Stimulated activated effector memory CD8-positive, alpha-beta T cell treated with anti-CD3 and anti-CD28 coated beads, Interleukin-12 subunit alpha, Interleukin-12 subunit beta, amount 100 ng/mL, for 72 hours (primary cell): ENCODE data around the gene HPSE2.

Experiments
- ATAC-seq: fragments of 150-1000 bp; cut with Tn5 transposase; 2 replicates; pipeline ENCODE4 v1.10.0; 2021
- DNase-seq, 2 donors: peaks; one replicate each; pipeline ENCODE4 v3.0.0; 2021 to 2022; ENCODE audit warnings: low spot score in 2 of 2
- H3K27ac Mint-ChIP-seq: one replicate; pipeline ENCODE4 v1.8.0; 2022; ENCODE audit warnings: mild to moderate bottlenecking, mixed read lengths
- H3K36me3 Mint-ChIP-seq: one replicate; pipeline ENCODE4 v1.8.0; 2022; ENCODE audit warnings: mild to moderate bottlenecking, mixed read lengths
- H3K4me1 Mint-ChIP-seq: one replicate; pipeline ENCODE4 v1.8.0; 2022; ENCODE audit warnings: mixed read lengths
- H3K4me3 Mint-ChIP-seq: one replicate; pipeline ENCODE4 v1.8.0; 2022; ENCODE audit warnings: mild to moderate bottlenecking, mixed read lengths
- H3K9me3 Mint-ChIP-seq: one replicate; pipeline ENCODE4 v1.8.0; 2022; ENCODE audit warnings: mixed read lengths

HPSE2 gene

GRCh38 chr10:98457721-98458120 lies 777.9 kb downstream of the HPSE2 start:
- Mint-ChIP-seq H3K9me3 (no peaks in the 10 kb centered on the region), H3K36me3 (no peaks in the 10 kb centered on the region), H3K27ac (no peak overlapping the region), H3K4me1 (no peaks in the 10 kb centered on the region), H3K4me3 (no peak overlapping the region)
- peak in 1 of 2 donors; percentile 15 for DNase-seq
- no peak for ATAC-seq

DNA sequence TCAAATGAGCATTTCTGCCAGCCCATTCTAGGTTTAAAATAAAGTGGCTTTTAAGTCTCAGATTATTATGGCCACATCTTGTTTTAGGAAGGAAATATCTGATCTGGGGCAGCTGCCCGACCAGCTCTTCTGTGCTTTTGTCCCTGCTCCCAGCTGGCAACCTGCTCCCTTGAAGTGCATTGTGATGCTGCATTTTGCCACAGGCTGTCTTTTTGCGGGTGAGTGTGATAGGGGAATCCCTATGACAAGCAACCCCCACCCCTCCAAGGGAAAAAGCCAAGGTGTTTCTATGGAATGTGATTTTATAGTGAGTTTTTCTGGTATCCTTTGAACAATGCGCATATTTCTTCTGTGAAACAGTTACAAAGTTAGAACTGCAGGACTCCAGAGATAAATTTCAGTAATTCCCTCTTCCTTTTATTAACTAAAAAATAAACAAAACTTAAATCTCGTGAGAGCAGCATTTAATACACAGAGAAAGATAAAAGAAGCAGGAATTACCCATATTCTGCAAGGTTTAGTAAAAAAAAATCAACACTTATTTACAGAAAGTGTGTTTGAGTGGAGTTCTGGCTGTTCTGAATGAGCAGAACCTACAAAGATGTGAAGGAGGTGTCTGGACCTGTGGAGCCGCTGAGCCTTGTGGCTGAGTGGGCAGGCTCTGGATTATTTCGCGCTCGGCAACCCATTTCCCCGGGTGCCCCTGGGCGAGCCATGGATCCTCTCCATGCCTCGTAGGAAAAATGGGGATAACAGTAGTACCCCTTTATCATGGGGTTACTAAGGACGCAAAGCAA lies 778.8 kb downstream of the HPSE2 start:
- Mint-ChIP-seq H3K4me3 (no peak overlapping the region), H3K36me3 (no peaks in the 10 kb centered on the region), H3K4me1 (no peaks in the 10 kb centered on the region), H3K9me3 (no peaks in the 10 kb centered on the region), H3K27ac (no peak overlapping the region)
- ATAC-seq (no peak), DNase-seq (no peak)

- no peaks in the 10 kb centered on the region for H3K36me3 Mint-ChIP-seq
- ATAC-seq: no peak
- H3K27ac Mint-ChIP-seq: no peak overlapping the region
- DNase-seq: peak in 1 of 2 donors; percentile 15
- no peaks in the 10 kb centered on the region for H3K4me1 Mint-ChIP-seq
- H3K4me3 Mint-ChIP-seq: no peak overlapping the region
- no peaks in the 10 kb centered on the region for H3K9me3 Mint-ChIP-seq
These were observed 779.5 kb downstream of the HPSE2 start for GRCh38 chr10:98456043-98456570.

DNA sequence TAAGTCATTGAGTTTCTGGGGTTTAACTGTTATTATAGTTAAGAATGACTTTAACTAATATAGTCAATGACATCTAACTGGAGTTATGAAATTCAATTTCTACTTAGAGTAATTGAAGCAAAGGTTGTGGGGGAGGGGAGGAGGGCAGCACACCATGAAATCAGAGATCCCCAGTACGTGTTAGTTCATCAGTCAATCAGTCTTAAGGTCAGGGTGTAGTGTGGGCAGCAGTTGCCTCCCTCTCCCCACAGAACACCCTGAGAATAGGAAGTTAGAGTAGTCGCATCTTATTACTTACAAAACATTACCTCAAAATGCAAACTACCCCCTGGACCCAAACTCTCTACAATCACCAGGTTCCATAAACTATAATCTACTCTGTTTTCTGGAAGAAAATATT lies 781.9 kb downstream of the HPSE2 start:
- H3K27ac Mint-ChIP-seq: no peak overlapping the region
- H3K4me1 Mint-ChIP-seq: no peaks in the 10 kb centered on the region
- no peaks in the 10 kb centered on the region for H3K36me3 Mint-ChIP-seq
- no peak overlapping the region for H3K4me3 Mint-ChIP-seq
- no peak for DNase-seq
- no peaks in the 10 kb centered on the region for H3K9me3 Mint-ChIP-seq
- no peak for ATAC-seq

GRCh38 chr10:98450618-98451017 lies 785.0 kb downstream of the HPSE2 start:
- ATAC-seq (no peak), DNase-seq (peak in 1 of 2 donors; percentile 3)
- Mint-ChIP-seq H3K4me1 (peaks cover 3% of the 10 kb centered on the region), H3K27ac (no peak overlapping the region), H3K4me3 (no peak overlapping the region), H3K36me3 (peaks cover 2% of the 10 kb centered on the region), H3K9me3 (no peaks in the 10 kb centered on the region)

GRCh38 chr10:98449287-98449686 lies 786.4 kb downstream of the HPSE2 start:
- Mint-ChIP-seq H3K4me3 (no peak overlapping the region), H3K9me3 (no peaks in the 10 kb centered on the region), H3K36me3 (peaks cover 16% of the 10 kb centered on the region), H3K27ac (no peak overlapping the region), H3K4me1 (peaks cover 16% of the 10 kb centered on the region)
- ATAC-seq (no peak), DNase-seq (no peak)

GRCh38 chr10:98446661-98447221 lies 788.9 kb downstream of the HPSE2 start, which contains the start of gene HPS1:
Gene HPS1 (minus strand): TSS chr10:98446935. CDS start chr10:98443240, 3,695 bp downstream.
- no peaks in the 10 kb centered on the region for H3K9me3 Mint-ChIP-seq
- peak; percentile 83 to 93 for DNase-seq
- H3K36me3 Mint-ChIP-seq: peaks cover 41% of the 10 kb centered on the region
- H3K27ac Mint-ChIP-seq: peak within 1 kb of the TSS; percentile 94
- H3K4me3 Mint-ChIP-seq: peak within 1 kb of the TSS; percentile 88
- ATAC-seq: peak; percentile 93
- peaks cover 39% of the 10 kb centered on the region for H3K4me1 Mint-ChIP-seq

DNA sequence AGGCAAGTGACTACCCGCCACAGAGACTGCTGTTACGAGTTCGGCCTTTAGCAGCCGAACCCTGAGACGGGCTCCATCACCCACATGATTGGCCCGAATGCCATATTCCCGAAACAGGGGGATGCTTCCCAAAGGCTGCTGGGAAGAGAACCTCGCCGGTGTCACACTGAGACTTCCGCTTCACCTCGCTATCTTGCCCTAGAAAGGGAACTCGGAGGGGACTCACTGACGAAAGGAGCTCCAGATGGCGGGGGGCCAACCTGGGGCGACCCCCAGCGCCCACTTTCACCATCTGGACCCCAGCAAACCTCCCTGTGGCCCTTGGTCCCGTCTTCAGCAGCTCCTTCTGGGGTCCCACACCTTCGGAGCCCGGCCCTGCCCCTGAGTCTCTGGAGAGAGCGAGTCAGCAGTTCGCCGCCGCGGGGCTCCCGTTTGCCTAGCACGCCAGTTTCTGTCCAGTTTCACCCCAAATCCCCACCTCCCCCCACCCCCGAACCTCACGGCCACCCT lies 789.4 kb downstream of the HPSE2 start:
- no peaks in the 10 kb centered on the region for H3K9me3 Mint-ChIP-seq
- peaks cover 46% of the 10 kb centered on the region for H3K36me3 Mint-ChIP-seq
- peaks cover 44% of the 10 kb centered on the region for H3K4me1 Mint-ChIP-seq
- peak; percentile 62 for ATAC-seq
- H3K4me3 Mint-ChIP-seq: peak overlapping the region; percentile 88
- DNase-seq: peak in 1 of 2 donors; percentile 25
- H3K27ac Mint-ChIP-seq: peak overlapping the region; percentile 94

DNA sequence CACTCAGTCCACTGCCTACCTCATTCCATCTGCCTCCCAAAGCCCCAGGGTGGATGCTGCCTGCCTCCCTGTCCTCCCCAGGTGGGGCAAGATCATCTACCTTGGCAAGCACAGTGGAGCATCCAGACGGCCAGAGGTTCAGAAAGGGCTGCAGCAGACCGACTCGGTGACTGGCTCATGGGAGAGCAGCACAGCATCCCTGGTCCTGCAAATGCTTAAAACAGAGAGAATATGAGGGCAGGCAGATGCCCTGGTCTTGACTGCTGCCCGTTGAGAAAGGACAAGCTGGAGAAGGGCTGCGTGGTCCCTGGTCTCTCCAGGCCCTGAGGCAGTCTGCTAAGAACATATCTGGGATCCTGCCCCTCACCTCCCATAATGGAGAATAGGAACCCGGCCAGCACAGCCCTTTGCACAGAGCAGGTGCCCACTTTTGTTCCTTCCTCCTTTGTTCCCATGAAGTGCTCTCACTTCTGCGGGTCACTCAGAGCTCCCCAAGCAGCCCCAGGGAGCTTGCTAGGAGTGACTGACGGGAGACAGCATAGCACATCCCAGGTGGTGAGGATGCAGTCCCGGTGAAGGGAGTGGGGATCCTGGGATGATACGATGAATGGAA lies 790.3 kb downstream of the HPSE2 start:
- no peak for ATAC-seq
- no peaks in the 10 kb centered on the region for H3K9me3 Mint-ChIP-seq
- H3K4me1 Mint-ChIP-seq: peaks cover 45% of the 10 kb centered on the region
- H3K4me3 Mint-ChIP-seq: peak overlapping the region; percentile 88
- peak in 1 of 2 donors; percentile 48 for DNase-seq
- peak overlapping the region; percentile 94 for H3K27ac Mint-ChIP-seq
- H3K36me3 Mint-ChIP-seq: peaks cover 55% of the 10 kb centered on the region

- Mint-ChIP-seq H3K4me1 (peaks cover 45% of the 10 kb centered on the region), H3K4me3 (peak overlapping the region; percentile 88), H3K9me3 (no peaks in the 10 kb centered on the region), H3K27ac (peak overlapping the region; percentile 94), H3K36me3 (peaks cover 64% of the 10 kb centered on the region)
- DNase-seq: peak in 1 of 2 donors; percentile 45
- ATAC-seq: no peak
These were observed 791.2 kb downstream of the HPSE2 start for GRCh38 chr10:98444314-98445006.

DNA sequence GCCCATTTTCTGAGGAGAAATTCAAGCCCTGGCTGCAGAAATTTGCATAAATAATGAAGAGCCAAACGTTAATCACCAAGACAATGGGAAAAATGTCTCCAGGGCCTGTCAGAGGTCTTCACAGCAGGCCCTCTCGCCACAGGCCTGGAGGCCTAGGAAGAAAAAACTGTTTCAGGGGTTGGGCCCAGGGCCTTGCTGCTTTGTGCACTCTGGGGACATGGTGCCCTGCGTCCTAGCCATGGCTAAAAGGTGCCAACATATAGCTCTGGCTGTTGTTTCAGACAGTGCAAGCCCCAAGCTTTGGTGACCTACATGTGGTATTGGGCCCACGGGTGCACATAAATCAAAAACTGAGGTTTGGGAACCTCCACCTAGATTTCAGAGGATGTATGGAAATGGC lies 796.9 kb downstream of the HPSE2 start:
- Mint-ChIP-seq H3K4me1 (peaks cover 37% of the 10 kb centered on the region), H3K36me3 (peaks cover 95% of the 10 kb centered on the region), H3K9me3 (no peaks in the 10 kb centered on the region), H3K4me3 (no peak overlapping the region), H3K27ac (peak overlapping the region; percentile 53)
- peak in 1 of 2 donors; percentile 42 for DNase-seq
- ATAC-seq: no peak

GRCh38 chr10:98436704-98437103 lies 798.9 kb downstream of the HPSE2 start:
- Mint-ChIP-seq H3K27ac (no peak overlapping the region), H3K4me1 (peaks cover 17% of the 10 kb centered on the region), H3K36me3 (peaks cover 95% of the 10 kb centered on the region)

DNA sequence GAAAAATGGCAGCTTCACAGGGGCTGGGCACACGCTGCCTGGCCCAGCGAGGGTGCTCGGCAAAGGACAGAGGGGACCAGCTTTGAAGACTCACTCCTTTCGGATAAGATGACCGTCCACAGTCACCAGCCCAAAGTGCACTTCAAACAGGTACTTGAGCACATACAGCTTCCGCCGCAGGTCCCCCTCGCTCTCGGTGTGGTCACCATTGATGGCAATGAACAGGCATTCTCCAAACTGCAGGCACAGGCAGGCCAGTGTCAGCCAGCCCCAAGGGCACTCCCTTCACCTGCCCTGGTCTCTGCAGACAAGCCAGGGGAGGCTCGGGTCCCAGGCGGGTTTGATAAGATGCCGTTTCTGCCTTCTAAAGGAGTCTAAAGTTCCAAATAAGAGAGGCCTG lies 800.5 kb downstream of the HPSE2 start:
- Mint-ChIP-seq H3K9me3 (peaks cover 4% of the 10 kb centered on the region), H3K27ac (peak overlapping the region; percentile 60), H3K4me1 (peaks cover 11% of the 10 kb centered on the region), H3K36me3 (peaks cover 95% of the 10 kb centered on the region), H3K4me3 (no peak overlapping the region)
- peak in 1 of 2 donors; percentile 37 for DNase-seq
- no peak for ATAC-seq

More at GRCh38 chr10:98436704-98437103, 798.9 kb downstream of the HPSE2 start:
- peak in 1 of 2 donors; percentile 36 for DNase-seq
- H3K4me3 Mint-ChIP-seq: no peak overlapping the region
- no peak for ATAC-seq
- peaks cover 4% of the 10 kb centered on the region for H3K9me3 Mint-ChIP-seq

- no peak for ATAC-seq
These were observed 801.5 kb downstream of the HPSE2 start for GRCh38 chr10:98433881-98434732.

More at GRCh38 chr10:98433881-98434732, 801.5 kb downstream of the HPSE2 start:
- peaks cover 11% of the 10 kb centered on the region for H3K4me1 Mint-ChIP-seq
- H3K9me3 Mint-ChIP-seq: peaks cover 4% of the 10 kb centered on the region
- DNase-seq: peak in 1 of 2 donors; percentile 40
- no peak overlapping the region for H3K27ac Mint-ChIP-seq
- H3K4me3 Mint-ChIP-seq: no peak overlapping the region
- peaks cover 95% of the 10 kb centered on the region for H3K36me3 Mint-ChIP-seq
